Pancreas (tissue), 10 donors: ENCODE measurements around the gene CEP41. TPM values are rescaled to one million over a fixed set of nuclear protein-coding genes. Genes with fewer than 3 reads are reported as not detected.

Experiments
- ATAC-seq, 4 donors: fragments of 200-7000 bp; cut with Tn5 transposase; one replicate each; pipeline versions ENCODE4 v1.8.0 to v1.9.1; 2020; ENCODE audit warnings: mild to moderate bottlenecking in 4 of 4, moderate library complexity in 4 of 4
- DNase-seq, 6 donors: peaks; one replicate each; pipeline ENCODE4 v3.0.0-alpha.2; 2020
- FAIRE-seq: peaks from 2 replicates; lab custom pipeline; 2012; peaks lifted over from hg19 to GRCh38; lab: Jason Lieb, UNC
- H3K27ac ChIP-seq, 4 donors: fragments of 200-600 bp; sonication (generic); 1 replicate in 3 of 4; 2 replicates in 1 of 4; pipeline versions ENCODE4 v1.5.0 to v1.8.0; 2020
- H3K27me3 ChIP-seq, 4 donors: fragments of 200-600 bp; one replicate each; pipeline ENCODE4 v1.8.0; 2021
- H3K36me3 ChIP-seq, 3 donors: fragments of 200-600 bp; sonication (generic) in 1 of 3; one replicate each; pipeline versions ENCODE4 v1.5.0 to v1.8.0; 2020 to 2021
- H3K4me1 ChIP-seq, 3 donors: fragments of 200-600 bp; one replicate each; pipeline ENCODE4 v1.8.0; 2021
- H3K4me3 ChIP-seq, 4 donors: fragments of 200-600 bp; sonication (generic) in 2 of 4; one replicate each; pipeline versions ENCODE4 v1.5.0 to v1.8.0; 2020 to 2021
- H3K9me3 ChIP-seq, 4 donors: fragments of 200-600 bp; one replicate each; pipeline ENCODE4 v1.8.0; 2021
- WGBS, 2 donors: extraction: QIAGEN DNeasy Blood & Tissue Kit; methylation state at CpG; one replicate each; pipeline ENCODE4 v1.1.7; 2013; 5-methylcytosine and 5-hydroxymethylcytosine counted together
- intact Hi-C, 3 donors: fragments of 100-400 bp; cut with DNase I; formaldehyde crosslinking; loops; one replicate each; pipeline versions ENCODE4 v1.11.1 to v1.14.2; 2022
- polyA plus RNA-seq, 2 donors: library from polyadenylated mRNA; stranded (reverse); fragments of 200-250 nt; gene quantifications; one replicate each; pipeline ENCODE4 v1.2.3, GENCODE V29; 2013
- total RNA-seq, 6 donors: library from RNA; stranded (reverse); fragmentation: NEBNext Ultra II Directional in 4 of 6; extraction: Animal tissue kit (Norgen Biotek cat#: 25700) in 4 of 6; gene quantifications; one replicate each; pipeline versions ENCODE4 v1.2.1 to v1.2.4, GENCODE V29; 2021 to 2023
- TF ChIP-seq, protein P1 (sequence below), 4 donors: fragments of 200-600 bp; sonication (generic) in 3 of 4; IDR thresholded peaks; one replicate each; pipeline versions ENCODE4 v1.5.0 to v1.8.0; 2021; ENCODE audit warnings: antibody characterized with exemption in 4 of 4
- donor health status: healthy with polysubstance abuse.
- donor health status: DM: no; HTN: no; CAD: no; lungs with moderate emphysema.
- donor health status: DM: no; HTN: no; CAD: no.
- donor health status: control.
- donor health status: control.
- donor health status: Bipolar disorder and iron deficiency.
- donor health status: DM: yes; HTN: yes; CAD: no.
- donor health status: DM: no; HTN: no; CAD: no.
- donor health status: DM: no; HTN: no; CAD: no.
- donor health status: DM: yes; HTN: yes; CAD: no.

Gene CEP41
- total and polyA plus RNA-seq, 8 donors: 1.8 to 10.3 (median 4.5) TPM

GRCh38 chr7:130393841-130394411 is 46.9 kb downstream of the CEP41 start:
- no peaks in the 10 kb centered on the region for H3K9me3 ChIP-seq
- H3K4me1 ChIP-seq: peaks cover 0 to 7% (median 0%) of the 10 kb centered on the region in 3 donors
- H3K4me3 ChIP-seq: no peak overlapping the region
- TF ChIP-seq, protein P1, sequence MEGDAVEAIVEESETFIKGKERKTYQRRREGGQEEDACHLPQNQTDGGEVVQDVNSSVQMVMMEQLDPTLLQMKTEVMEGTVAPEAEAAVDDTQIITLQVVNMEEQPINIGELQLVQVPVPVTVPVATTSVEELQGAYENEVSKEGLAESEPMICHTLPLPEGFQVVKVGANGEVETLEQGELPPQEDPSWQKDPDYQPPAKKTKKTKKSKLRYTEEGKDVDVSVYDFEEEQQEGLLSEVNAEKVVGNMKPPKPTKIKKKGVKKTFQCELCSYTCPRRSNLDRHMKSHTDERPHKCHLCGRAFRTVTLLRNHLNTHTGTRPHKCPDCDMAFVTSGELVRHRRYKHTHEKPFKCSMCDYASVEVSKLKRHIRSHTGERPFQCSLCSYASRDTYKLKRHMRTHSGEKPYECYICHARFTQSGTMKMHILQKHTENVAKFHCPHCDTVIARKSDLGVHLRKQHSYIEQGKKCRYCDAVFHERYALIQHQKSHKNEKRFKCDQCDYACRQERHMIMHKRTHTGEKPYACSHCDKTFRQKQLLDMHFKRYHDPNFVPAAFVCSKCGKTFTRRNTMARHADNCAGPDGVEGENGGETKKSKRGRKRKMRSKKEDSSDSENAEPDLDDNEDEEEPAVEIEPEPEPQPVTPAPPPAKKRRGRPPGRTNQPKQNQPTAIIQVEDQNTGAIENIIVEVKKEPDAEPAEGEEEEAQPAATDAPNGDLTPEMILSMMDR (IDR thresholded peaks at IDR 0.05): no peak
- no peaks in the 10 kb centered on the region for H3K36me3 ChIP-seq
- intact Hi-C loops: no loop called here
- H3K27ac ChIP-seq: no peak overlapping the region
- no peak for DNase-seq
- 82 to 84% methylated on average over 10 of the region's 10 CpGs for WGBS, 2 donors
- FAIRE-seq: no peak
- no peak for ATAC-seq
- no peaks in the 10 kb centered on the region for H3K27me3 ChIP-seq

GRCh38 chr7:130393101-130393561 is 47.7 kb downstream of the CEP41 start:
- no peak for FAIRE-seq
- H3K4me1 ChIP-seq: peaks cover 0 to 7% (median 0%) of the 10 kb centered on the region in 3 donors
- peak in 2 of 4 donors; percentile 4 to 33 for ATAC-seq
- DNase-seq: no peak
- intact Hi-C loops: no loop called here
- 67 to 73% methylated on average over 5 of the region's 5 CpGs for WGBS, 2 donors
- TF ChIP-seq, protein P1 (IDR thresholded peaks at IDR 0.05): no peak
- H3K36me3 ChIP-seq: no peaks in the 10 kb centered on the region
- H3K9me3 ChIP-seq: no peaks in the 10 kb centered on the region
- H3K27me3 ChIP-seq: no peaks in the 10 kb centered on the region
- peak overlapping the region in 2 of 4 donors; percentile 20 to 57 for H3K27ac ChIP-seq
- no peak overlapping the region for H3K4me3 ChIP-seq

GRCh38 chr7:130390486-130390885 is 50.3 kb downstream of the CEP41 start:
- Histone ChIP-seq H3K4me1 (peaks cover 0 to 7% (median 0%) of the 10 kb centered on the region in 3 donors), H3K27ac (no peak overlapping the region), H3K4me3 (no peak overlapping the region), H3K36me3 (no peaks in the 10 kb centered on the region), H3K9me3 (no peaks in the 10 kb centered on the region), H3K27me3 (no peaks in the 10 kb centered on the region)
- TF ChIP-seq, protein P1 (IDR thresholded peaks at IDR 0.05): no peak
- WGBS, 2 donors: 36 to 48% methylated on average over 1 of the region's 1 CpG
- FAIRE-seq (no peak), ATAC-seq (no peak), DNase-seq (no peak)
- intact Hi-C loops: no loop called here

GRCh38 chr7:130388671-130389070 is 52.1 kb downstream of the CEP41 start:
- FAIRE-seq (no peak), DNase-seq (peak in 2 of 6 donors; percentile 44 to 55), ATAC-seq (peak in 2 of 4 donors; percentile 2 to 4)
- Histone ChIP-seq H3K4me3 (no peak overlapping the region), H3K36me3 (peaks cover 0 to 10% (median 0%) of the 10 kb centered on the region in 3 donors), H3K27ac (no peak overlapping the region), H3K9me3 (no peaks in the 10 kb centered on the region), H3K27me3 (no peaks in the 10 kb centered on the region), H3K4me1 (peaks cover 0 to 7% (median 0%) of the 10 kb centered on the region in 3 donors)
- TF ChIP-seq, protein P1 (IDR thresholded peaks at IDR 0.05): no peak
- WGBS, 2 donors: 32 to 45% methylated on average over 2 of the region's 2 CpGs
- intact Hi-C loops: loop anchor here in 1 of 3 donors (5.0 kb wide), 1 partner anchor 111 kb away; no protein-coding TSS in a partner anchor
